B cell (primary cell): ENCODE data around the gene HERPUD1.
"Not testable (repeated sequence)": the region's sequence is repeated elsewhere in the genome, so short reads cannot be mapped to it uniquely, and the experiment has no call there.

Experiments used
- EZH2 ChIP-seq: IDR thresholded peaks from 2 replicates; pipeline ENCODE4 v1.6.1; 2012; ENCODE audit warnings: borderline replicate concordance, low read depth, mild to moderate bottlenecking, moderate library complexity, low read length; ENCODE audit not compliant: insufficient read depth, poor library complexity, severe bottlenecking
- TF ChIP-seq, protein P1 (sequence below): fragments of 200-600 bp; IDR thresholded peaks from one replicate; pipeline ENCODE4 v1.8.0; 2022; ENCODE audit warnings: antibody characterized with exemption, mild to moderate bottlenecking

GRCh38 chr16:56992431-56992830 lies 60.5 kb downstream of the HERPUD1 start:
- not testable (repeated sequence) for TF ChIP-seq EZH2
- TF ChIP-seq, protein P1, sequence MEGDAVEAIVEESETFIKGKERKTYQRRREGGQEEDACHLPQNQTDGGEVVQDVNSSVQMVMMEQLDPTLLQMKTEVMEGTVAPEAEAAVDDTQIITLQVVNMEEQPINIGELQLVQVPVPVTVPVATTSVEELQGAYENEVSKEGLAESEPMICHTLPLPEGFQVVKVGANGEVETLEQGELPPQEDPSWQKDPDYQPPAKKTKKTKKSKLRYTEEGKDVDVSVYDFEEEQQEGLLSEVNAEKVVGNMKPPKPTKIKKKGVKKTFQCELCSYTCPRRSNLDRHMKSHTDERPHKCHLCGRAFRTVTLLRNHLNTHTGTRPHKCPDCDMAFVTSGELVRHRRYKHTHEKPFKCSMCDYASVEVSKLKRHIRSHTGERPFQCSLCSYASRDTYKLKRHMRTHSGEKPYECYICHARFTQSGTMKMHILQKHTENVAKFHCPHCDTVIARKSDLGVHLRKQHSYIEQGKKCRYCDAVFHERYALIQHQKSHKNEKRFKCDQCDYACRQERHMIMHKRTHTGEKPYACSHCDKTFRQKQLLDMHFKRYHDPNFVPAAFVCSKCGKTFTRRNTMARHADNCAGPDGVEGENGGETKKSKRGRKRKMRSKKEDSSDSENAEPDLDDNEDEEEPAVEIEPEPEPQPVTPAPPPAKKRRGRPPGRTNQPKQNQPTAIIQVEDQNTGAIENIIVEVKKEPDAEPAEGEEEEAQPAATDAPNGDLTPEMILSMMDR = not testable (repeated sequence)
